PC-3 (cell line): ENCODE measurements around the gene REXO4. TPM values are rescaled to one million over a fixed set of nuclear protein-coding genes. Genes with fewer than 3 reads are reported as not detected.

Source experiments
- ATAC-seq: fragments of 200-7000 bp; cut with Tn5 transposase; 2 replicates; pipeline ENCODE4 v1.9.1; 2020; ENCODE audit warnings: mild to moderate bottlenecking, moderate library complexity
- BruUV-seq: library from RNA; stranded (reverse); fragments of 400-500 nt; replicated peaks from 2 replicates; lab custom pipeline; 2021; lab: Mats Ljungman, UMichigan
- CTCF ChIA-PET: fragments of 300-600 bp; sonication (Branson Sonifier 250); formaldehyde crosslinking; loops from one replicate; lab custom pipeline; 2022; ENCODE audit warnings: antibody characterized with exemption; lab: Charles Lee
- POLR2A ChIA-PET: fragments of 300-600 bp; sonication (Branson Sonifier 250); formaldehyde crosslinking; loops from one replicate; lab custom pipeline; 2022; ENCODE audit warnings: antibody characterized with exemption; ENCODE audit not compliant: unreplicated experiment; lab: Charles Lee
- DNase-seq: peaks from one replicate; pipeline ENCODE4 v3.0.0-alpha.2; 2015
- H2AFZ ChIP-seq: fragments of 300-600 bp; sonication (generic); 2 replicates; pipeline ENCODE4 v1.6.0; 2016; ENCODE audit warnings: antibody characterized with exemption, low read length
- H3F3A ChIP-seq: fragments of 300-600 bp; sonication (generic); one replicate; pipeline ENCODE4 v1.6.0; 2017; ENCODE audit warnings: antibody characterized with exemption, low read length, control low read depth, mild to moderate bottlenecking; ENCODE audit not compliant: unreplicated experiment
- H3K27ac ChIP-seq: fragments of 300-600 bp; sonication (generic); 2 replicates; pipeline ENCODE4 v1.5.1; 2016; ENCODE audit warnings: mild to moderate bottlenecking, low read length
- H3K27me3 ChIP-seq: fragments of 300-600 bp; sonication (generic); 2 replicates; pipeline ENCODE4 v1.6.1; 2016; ENCODE audit warnings: low read length, mixed read lengths
- H3K36me3 ChIP-seq: fragments of 300-600 bp; sonication (generic); 2 replicates; pipeline ENCODE4 v1.6.1; 2016; ENCODE audit warnings: low read depth, mixed run types, low read length, mixed read lengths
- H3K4me1 ChIP-seq: fragments of 300-600 bp; sonication (generic); 2 replicates; pipeline ENCODE4 v1.5.1; 2016; ENCODE audit warnings: low read length; ENCODE audit not compliant: insufficient read depth
- H3K4me2 ChIP-seq: fragments of 300-600 bp; sonication (generic); 2 replicates; pipeline ENCODE4 v1.6.0; 2016; ENCODE audit warnings: low read length
- H3K4me3 ChIP-seq: fragments of 300-600 bp; sonication (generic); 2 replicates; pipeline ENCODE4 v1.5.1; 2016; ENCODE audit warnings: mild to moderate bottlenecking, low read length, mixed read lengths
- H3K79me2 ChIP-seq: fragments of 300-600 bp; sonication (generic); 2 replicates; pipeline ENCODE4 v1.6.1; 2017; ENCODE audit warnings: low read length, mixed read lengths
- H3K9ac ChIP-seq: fragments of 300-600 bp; sonication (generic); 2 replicates; pipeline ENCODE4 v1.6.0; 2016; ENCODE audit warnings: mild to moderate bottlenecking, low read length
- H3K9me2 ChIP-seq: fragments of 300-600 bp; sonication (generic); replicated peaks from 2 replicates; pipeline ENCODE4 v1.6.1; 2016; ENCODE audit warnings: mixed run types, low read length, mixed read lengths
- H3K9me3 ChIP-seq: fragments of 300-600 bp; sonication (generic); 2 replicates; pipeline ENCODE4 v1.6.1; 2016; ENCODE audit warnings: low read length, mixed read lengths
- H4K20me1 ChIP-seq: fragments of 300-600 bp; sonication (generic); 2 replicates; pipeline ENCODE4 v1.6.1; 2016; ENCODE audit warnings: low read length, mixed read lengths
- EZH2 ChIP-seq: fragments of 300-600 bp; sonication (generic); IDR thresholded peaks from one replicate; pipeline ENCODE4 v1.6.1; 2017; ENCODE audit warnings: antibody characterized with exemption, mild to moderate bottlenecking, low read length; ENCODE audit not compliant: unreplicated experiment
- EZH2phosphoT487 ChIP-seq: fragments of 300-600 bp; sonication (generic); IDR thresholded peaks from 2 replicates; pipeline ENCODE4 v1.6.1; 2018; ENCODE audit warnings: mild to moderate bottlenecking, antibody characterized with exemption, low read length, borderline replicate concordance
- intact Hi-C: fragments of 100-400 bp; cut with micrococcal nuclease; formaldehyde crosslinking; loops from 2 replicates; pipeline ENCODE4 v1.9.0; 2023
- total RNA-seq: library from RNA; depleted of rRNA; stranded (reverse); fragments of >200 nt; gene quantifications from 2 replicates; pipeline ENCODE4 v1.2.3, GENCODE V29; 2014
- TF ChIP-seq, protein P1 (sequence below): fragments of 300-600 bp; sonication (generic); conservative IDR thresholded peaks from 2 replicates; pipeline ENCODE4 v1.5.1; 2017; ENCODE audit warnings: antibody characterized with exemption, low read depth, mild to moderate bottlenecking, low read length

The REXO4 gene
- total RNA-seq, 1 experiment from 2014 or later, result 34.1 TPM

DNA sequence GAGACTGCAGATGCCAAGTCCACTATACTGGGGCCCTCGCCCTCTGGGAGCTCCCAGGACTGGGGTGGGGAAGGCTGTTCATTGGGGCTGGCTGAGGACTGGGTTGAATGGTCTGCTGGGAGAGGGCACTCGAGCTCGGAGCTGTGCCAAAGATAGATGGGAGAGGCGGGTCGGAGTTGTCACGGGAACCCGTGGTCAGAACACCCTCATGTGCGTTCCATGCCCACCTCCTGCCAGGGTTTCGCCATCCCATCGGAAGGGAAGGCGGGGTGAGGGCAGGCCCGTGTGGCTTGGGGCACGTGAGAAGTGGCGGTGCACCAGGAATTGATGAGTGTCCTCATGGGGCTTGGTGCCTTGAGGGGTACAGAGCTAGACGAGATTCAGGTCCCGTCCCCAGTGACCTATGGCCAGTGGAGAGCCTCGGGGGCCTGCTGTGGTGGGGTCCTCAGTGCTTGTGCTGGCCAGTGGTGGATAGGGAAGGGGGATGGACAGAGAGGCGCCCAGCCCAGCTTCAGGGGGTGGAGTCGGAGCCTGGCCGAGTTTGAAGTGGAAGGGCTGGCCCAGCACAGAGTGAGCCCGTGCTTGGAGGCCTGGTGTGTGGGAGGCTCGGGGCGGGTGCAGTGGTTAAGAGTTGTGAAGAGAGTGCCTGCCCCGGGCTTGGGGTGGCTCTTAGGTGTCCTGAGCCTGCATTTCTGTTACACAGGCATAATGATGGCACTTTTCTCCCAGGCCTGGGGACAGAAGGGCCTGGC, 46.2 kb upstream of the REXO4 start:
- no peak overlapping the region for H3K27ac ChIP-seq
- no peaks in the 10 kb centered on the region for H3K9me2 ChIP-seq
- H3K4me2 ChIP-seq, result no peak overlapping the region
- TF ChIP-seq EZH2 (no peak), EZH2phosphoT487 (no peak)
- TF ChIP-seq, protein P1, sequence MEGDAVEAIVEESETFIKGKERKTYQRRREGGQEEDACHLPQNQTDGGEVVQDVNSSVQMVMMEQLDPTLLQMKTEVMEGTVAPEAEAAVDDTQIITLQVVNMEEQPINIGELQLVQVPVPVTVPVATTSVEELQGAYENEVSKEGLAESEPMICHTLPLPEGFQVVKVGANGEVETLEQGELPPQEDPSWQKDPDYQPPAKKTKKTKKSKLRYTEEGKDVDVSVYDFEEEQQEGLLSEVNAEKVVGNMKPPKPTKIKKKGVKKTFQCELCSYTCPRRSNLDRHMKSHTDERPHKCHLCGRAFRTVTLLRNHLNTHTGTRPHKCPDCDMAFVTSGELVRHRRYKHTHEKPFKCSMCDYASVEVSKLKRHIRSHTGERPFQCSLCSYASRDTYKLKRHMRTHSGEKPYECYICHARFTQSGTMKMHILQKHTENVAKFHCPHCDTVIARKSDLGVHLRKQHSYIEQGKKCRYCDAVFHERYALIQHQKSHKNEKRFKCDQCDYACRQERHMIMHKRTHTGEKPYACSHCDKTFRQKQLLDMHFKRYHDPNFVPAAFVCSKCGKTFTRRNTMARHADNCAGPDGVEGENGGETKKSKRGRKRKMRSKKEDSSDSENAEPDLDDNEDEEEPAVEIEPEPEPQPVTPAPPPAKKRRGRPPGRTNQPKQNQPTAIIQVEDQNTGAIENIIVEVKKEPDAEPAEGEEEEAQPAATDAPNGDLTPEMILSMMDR, result no peak
- intact Hi-C loops, result no loop called here
- no peak overlapping the region for H2AFZ ChIP-seq
- CTCF ChIA-PET, result no interaction called here
- H3K27me3 ChIP-seq, result no peaks in the 10 kb centered on the region
- H3K36me3 ChIP-seq, result no peaks in the 10 kb centered on the region
- POLR2A ChIA-PET, result no interaction called here
- H3K9ac ChIP-seq, result no peak overlapping the region
- H3K4me3 ChIP-seq, result no peak overlapping the region
- H4K20me1 ChIP-seq, result no peaks in the 10 kb centered on the region
- H3F3A ChIP-seq, result no peaks in the 10 kb centered on the region
- ATAC-seq (no peak), DNase-seq (no peak)
- BruUV-seq, result no TSS peak
- no peaks in the 10 kb centered on the region for H3K9me3 ChIP-seq
- no peaks in the 10 kb centered on the region for H3K79me2 ChIP-seq
- peaks cover 9% of the 10 kb centered on the region; the same call in 1 of the 2 replicates for H3K4me1 ChIP-seq

DNA sequence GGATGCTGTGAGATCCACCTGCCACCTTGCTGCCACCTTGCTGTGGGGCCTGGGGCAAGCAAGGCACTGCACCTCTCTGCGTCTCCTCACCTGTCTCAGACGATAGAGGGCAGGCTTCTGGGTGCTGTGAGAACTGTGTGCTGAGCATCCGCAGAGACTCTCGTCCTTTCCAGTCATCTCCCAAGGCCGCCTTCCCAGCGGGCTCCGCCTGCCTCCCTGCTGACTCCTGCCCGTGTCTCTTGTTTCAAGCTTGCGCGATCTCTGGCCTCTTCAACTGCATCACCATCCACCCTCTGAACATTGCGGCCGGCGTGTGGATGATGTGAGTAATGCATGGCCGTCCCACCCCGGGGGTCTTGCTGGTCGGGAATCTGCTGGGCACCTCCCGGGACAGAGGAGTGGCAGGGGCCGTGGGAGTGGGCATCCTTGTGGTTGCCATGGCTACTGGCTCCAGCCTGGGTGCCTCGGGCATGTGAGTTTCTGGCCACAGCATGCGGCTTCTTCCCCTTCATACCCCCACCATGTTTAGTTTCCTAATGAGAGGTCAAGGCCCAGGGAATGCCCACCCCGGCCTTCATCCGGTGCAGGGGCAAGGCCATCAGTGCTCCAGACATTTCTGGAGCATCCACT, 45.5 kb upstream of the REXO4 start:
- H3K27ac ChIP-seq, result no peak overlapping the region
- CTCF ChIA-PET, result no interaction called here
- H3K9ac ChIP-seq, result no peak overlapping the region
- H3K79me2 ChIP-seq, result no peaks in the 10 kb centered on the region
- H3K4me2 ChIP-seq, result no peak overlapping the region
- H3K27me3 ChIP-seq, result no peaks in the 10 kb centered on the region
- no peaks in the 10 kb centered on the region for H3K9me3 ChIP-seq
- no peaks in the 10 kb centered on the region for H3K36me3 ChIP-seq
- no peaks in the 10 kb centered on the region for H3K9me2 ChIP-seq
- no peaks in the 10 kb centered on the region for H3F3A ChIP-seq
- no peak for ATAC-seq
- no TSS peak for BruUV-seq
- H3K4me3 ChIP-seq, result no peak overlapping the region
- H3K4me1 ChIP-seq, result peaks cover 11% of the 10 kb centered on the region; the same call in 1 of the 2 replicates
- no peak overlapping the region for H2AFZ ChIP-seq
- no peak for DNase-seq
- TF ChIP-seq, protein P1, result peak; percentile 40; the same call in 1 of the 2 replicates
- no peak for TF ChIP-seq EZH2phosphoT487
- H4K20me1 ChIP-seq, result no peaks in the 10 kb centered on the region
- POLR2A ChIA-PET, result no interaction called here
- intact Hi-C loops, result no loop called here

DNA sequence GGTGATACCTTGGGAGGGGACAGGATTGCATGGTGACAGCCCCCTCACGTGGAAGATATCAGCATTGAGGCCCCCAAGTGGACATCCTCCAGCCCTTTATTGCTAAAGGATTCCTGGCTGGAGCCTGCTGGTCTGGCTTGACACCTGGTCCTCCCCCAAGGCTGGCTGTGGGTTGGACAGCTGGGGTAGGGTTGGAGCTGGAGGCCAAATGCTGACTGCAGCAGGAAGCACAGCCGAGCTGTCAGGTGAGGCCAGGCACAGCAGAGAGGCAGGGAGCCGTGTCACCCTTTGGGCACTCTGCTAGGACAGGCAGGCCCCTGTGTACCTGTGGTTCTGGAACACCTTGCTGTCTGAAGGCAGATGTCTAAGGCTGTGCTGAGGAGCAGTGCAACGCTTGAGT, 44.2 kb upstream of the REXO4 start:
- DNase-seq, result no peak
- Histone ChIP-seq H3K4me1 (peaks cover 11% of the 10 kb centered on the region; the same call in 1 of the 2 replicates), H3K9ac (no peak overlapping the region), H3K36me3 (no peaks in the 10 kb centered on the region), H3K79me2 (no peaks in the 10 kb centered on the region), H4K20me1 (no peaks in the 10 kb centered on the region), H3K4me2 (no peak overlapping the region), H3K27ac (no peak overlapping the region), H3K27me3 (no peaks in the 10 kb centered on the region), H3K9me2 (no peaks in the 10 kb centered on the region), H3K9me3 (no peaks in the 10 kb centered on the region), H3K4me3 (no peak overlapping the region), H3F3A (no peaks in the 10 kb centered on the region), H2AFZ (no peak overlapping the region)
- no peak for ATAC-seq
- intact Hi-C loops, result no loop called here
- POLR2A ChIA-PET, result no interaction called here
- BruUV-seq, result no TSS peak
- TF ChIP-seq EZH2 (no peak), EZH2phosphoT487 (no peak)
- TF ChIP-seq, protein P1, result no peak
- CTCF ChIA-PET, result no interaction called here
